ENCODE data around the gene TBC1D24.

The TBC1D24 gene

GRCh38 chr16:2517954-2518605 is 43.2 kb downstream of the TBC1D24 start:
- no peak overlapping the region for H3K27ac ChIP-seq
- no peak overlapping the region for H3K4me3 ChIP-seq (ENCODE audit: low read depth, low read length)

GRCh38 chr16:2518823-2519710 is 44.1 kb downstream of the TBC1D24 start:
- no peak for TF ChIP-seq CTCF (IDR thresholded peaks at IDR 0.05)
- Histone ChIP-seq H3K36me3 (ENCODE audit: control insufficient read depth, insufficient read depth, low read length) (no peaks in the 10 kb centered on the region), H3K27me3 (ENCODE audit: control insufficient read depth, insufficient read depth, low read length) (no peaks in the 10 kb centered on the region), H2AFZ (no peak overlapping the region), H3K27ac (peak overlapping the region; percentile 47), H3K9me3 (ENCODE audit: control insufficient read depth, low read length) (no peaks in the 10 kb centered on the region), H3K4me2 (ENCODE audit: low read length) (peak overlapping the region; percentile 2), H3K4me1 (peaks cover 38% of the 10 kb centered on the region), H3K79me2 (peaks cover 51% of the 10 kb centered on the region), H3K9ac (no peak overlapping the region), H3K4me3 (ENCODE audit: low read depth, low read length) (peak overlapping the region; percentile 37)

More at GRCh38 chr16:2517954-2518605, 43.2 kb downstream of the TBC1D24 start:
- H3K4me2 ChIP-seq (ENCODE audit: low read length) = peak overlapping the region; percentile 2
- peaks cover 53% of the 10 kb centered on the region for H3K79me2 ChIP-seq
- H3K9me3 ChIP-seq (ENCODE audit: control insufficient read depth, low read length) = no peaks in the 10 kb centered on the region
- no peaks in the 10 kb centered on the region for H3K27me3 ChIP-seq (ENCODE audit: control insufficient read depth, insufficient read depth, low read length)
- peaks cover 40% of the 10 kb centered on the region for H3K4me1 ChIP-seq
- H3K36me3 ChIP-seq (ENCODE audit: control insufficient read depth, insufficient read depth, low read length) = no peaks in the 10 kb centered on the region
- no peak overlapping the region for H2AFZ ChIP-seq
- TF ChIP-seq CTCF (IDR thresholded peaks at IDR 0.05) = no peak
- H3K9ac ChIP-seq = no peak overlapping the region

GRCh38 chr16:2519711-2520080 is 44.8 kb downstream of the TBC1D24 start:
- H2AFZ ChIP-seq = no peak overlapping the region
- H3K9ac ChIP-seq = no peak overlapping the region
- H3K27me3 ChIP-seq (ENCODE audit: control insufficient read depth, insufficient read depth, low read length) = no peaks in the 10 kb centered on the region
- TF ChIP-seq CTCF (IDR thresholded peaks at IDR 0.05) = no peak
- H3K4me2 ChIP-seq (ENCODE audit: low read length) = peak overlapping the region; percentile 57
- peaks cover 47% of the 10 kb centered on the region for H3K79me2 ChIP-seq
- peaks cover 38% of the 10 kb centered on the region for H3K4me1 ChIP-seq
- no peaks in the 10 kb centered on the region for H3K36me3 ChIP-seq (ENCODE audit: control insufficient read depth, insufficient read depth, low read length)
- peak overlapping the region; percentile 37 for H3K4me3 ChIP-seq (ENCODE audit: low read depth, low read length)
- H3K27ac ChIP-seq = peak overlapping the region; percentile 47
- no peaks in the 10 kb centered on the region for H3K9me3 ChIP-seq (ENCODE audit: control insufficient read depth, low read length)

- Histone ChIP-seq H3K4me2 (ENCODE audit: low read length) (peak within 1 kb of the TSS; percentile 61), H3K9ac (no peak within 1 kb of the TSS), H3K4me3 (ENCODE audit: low read depth, low read length) (peak within 1 kb of the TSS; percentile 50), H3K27me3 (ENCODE audit: control insufficient read depth, insufficient read depth, low read length) (no peaks in the 10 kb centered on the region), H2AFZ (peak within 1 kb of the TSS; percentile 61), H3K4me1 (peaks cover 37% of the 10 kb centered on the region), H3K27ac (peak within 1 kb of the TSS; percentile 47), H3K79me2 (peaks cover 42% of the 10 kb centered on the region), H3K9me3 (ENCODE audit: control insufficient read depth, low read length) (no peaks in the 10 kb centered on the region), H3K36me3 (ENCODE audit: control insufficient read depth, insufficient read depth, low read length) (no peaks in the 10 kb centered on the region)
- no peak for TF ChIP-seq CTCF (IDR thresholded peaks at IDR 0.05)
These were observed 45.3 kb downstream of the TBC1D24 start, which contains the start of gene AMDHD2 for GRCh38 chr16:2520097-2520783. AMDHD2 (plus strand) TSS chr16:2520371; CDS start chr16:2520459, 88 bp downstream.

Data from parathyroid adenoma (tissue), 2 donors.